Nephron progenitor cell (in vitro differentiated cells): ENCODE measurements around the gene PCSK9.
A peak's percentile ranks its signal among the peaks of the same experiment; 100 is the strongest.

Experiments used
- DNase-seq: peaks from one replicate; pipeline ENCODE4 v3.0.0; 2021
- H3K27ac Mint-ChIP-seq: 2 replicates; pipeline ENCODE4 v1.8.0; 2021; ENCODE audit warnings: mild to moderate bottlenecking, moderate library complexity, mixed read lengths
- H3K27me3 Mint-ChIP-seq: 2 replicates; pipeline ENCODE4 v1.8.0; 2021; ENCODE audit warnings: mild to moderate bottlenecking, low read depth, mixed read lengths; ENCODE audit not compliant: poor library complexity
- H3K36me3 Mint-ChIP-seq: 2 replicates; pipeline ENCODE4 v1.8.0; 2021; ENCODE audit warnings: low read depth, mixed read lengths
- H3K4me1 Mint-ChIP-seq: 2 replicates; pipeline ENCODE4 v1.8.0; 2021; ENCODE audit warnings: mixed read lengths
- H3K4me3 Mint-ChIP-seq: 2 replicates; pipeline ENCODE4 v1.8.0; 2021; ENCODE audit warnings: mild to moderate bottlenecking, moderate library complexity, mixed read lengths
- H3K9me3 Mint-ChIP-seq: 2 replicates; pipeline ENCODE4 v1.8.0; 2021; ENCODE audit warnings: mild to moderate bottlenecking, moderate library complexity, mixed read lengths
- TF ChIP-seq, protein P1 (sequence below): fragments of 200-600 bp; sonication (generic); IDR thresholded peaks from 2 replicates; pipeline ENCODE4 v1.5.0; 2021; ENCODE audit warnings: antibody characterized with exemption

The PCSK9 gene

DNA sequence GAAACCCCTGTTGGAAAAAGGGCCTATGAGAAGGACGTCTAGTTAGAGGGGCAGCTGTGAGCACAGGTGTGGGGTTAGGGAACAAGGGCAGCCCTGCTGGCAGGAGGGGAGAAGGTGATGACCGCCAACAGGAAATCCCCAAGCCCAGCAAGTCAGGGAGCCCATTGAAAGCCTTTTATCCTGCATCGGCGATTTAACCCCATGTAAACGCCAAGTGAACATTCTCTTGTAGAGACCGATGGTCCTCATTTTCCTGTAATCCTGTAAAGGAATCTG, 41.7 kb upstream of the PCSK9 start:
- Mint-ChIP-seq H3K27me3 (peaks cover 61% of the 10 kb centered on the region), H3K4me1 (peaks cover 43% of the 10 kb centered on the region), H3K4me3 (peak overlapping the region; percentile 69), H3K36me3 (no peaks in the 10 kb centered on the region), H3K27ac (no peak overlapping the region), H3K9me3 (no peaks in the 10 kb centered on the region)
- TF ChIP-seq, protein P1, sequence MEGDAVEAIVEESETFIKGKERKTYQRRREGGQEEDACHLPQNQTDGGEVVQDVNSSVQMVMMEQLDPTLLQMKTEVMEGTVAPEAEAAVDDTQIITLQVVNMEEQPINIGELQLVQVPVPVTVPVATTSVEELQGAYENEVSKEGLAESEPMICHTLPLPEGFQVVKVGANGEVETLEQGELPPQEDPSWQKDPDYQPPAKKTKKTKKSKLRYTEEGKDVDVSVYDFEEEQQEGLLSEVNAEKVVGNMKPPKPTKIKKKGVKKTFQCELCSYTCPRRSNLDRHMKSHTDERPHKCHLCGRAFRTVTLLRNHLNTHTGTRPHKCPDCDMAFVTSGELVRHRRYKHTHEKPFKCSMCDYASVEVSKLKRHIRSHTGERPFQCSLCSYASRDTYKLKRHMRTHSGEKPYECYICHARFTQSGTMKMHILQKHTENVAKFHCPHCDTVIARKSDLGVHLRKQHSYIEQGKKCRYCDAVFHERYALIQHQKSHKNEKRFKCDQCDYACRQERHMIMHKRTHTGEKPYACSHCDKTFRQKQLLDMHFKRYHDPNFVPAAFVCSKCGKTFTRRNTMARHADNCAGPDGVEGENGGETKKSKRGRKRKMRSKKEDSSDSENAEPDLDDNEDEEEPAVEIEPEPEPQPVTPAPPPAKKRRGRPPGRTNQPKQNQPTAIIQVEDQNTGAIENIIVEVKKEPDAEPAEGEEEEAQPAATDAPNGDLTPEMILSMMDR = no peak
- DNase-seq = no peak

DNA sequence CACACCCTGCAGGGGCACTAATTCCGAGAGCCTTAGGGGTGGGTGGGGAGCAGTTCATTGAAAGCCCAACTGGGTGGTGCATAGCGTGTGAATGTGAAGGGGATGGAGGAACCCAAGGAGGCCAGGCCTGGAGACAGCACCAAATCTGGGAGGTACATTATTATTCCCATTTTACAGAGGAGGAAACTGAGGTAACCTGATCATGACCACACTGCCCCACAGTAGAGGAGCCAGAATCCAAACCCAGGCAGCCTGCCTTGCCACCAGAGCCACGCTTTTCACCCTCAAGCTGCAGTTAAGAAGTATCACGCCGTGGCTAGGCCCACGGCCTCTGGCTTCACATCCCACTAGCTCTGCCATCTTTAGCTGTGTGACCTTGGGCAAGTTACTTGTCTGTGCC, 41.2 kb upstream of the PCSK9 start:
- H3K27ac Mint-ChIP-seq = no peak overlapping the region
- no peak overlapping the region for H3K4me3 Mint-ChIP-seq
- peaks cover 57% of the 10 kb centered on the region for H3K27me3 Mint-ChIP-seq
- TF ChIP-seq, protein P1 = no peak
- H3K4me1 Mint-ChIP-seq = peaks cover 43% of the 10 kb centered on the region
- H3K9me3 Mint-ChIP-seq = no peaks in the 10 kb centered on the region
- no peak for DNase-seq
- no peaks in the 10 kb centered on the region for H3K36me3 Mint-ChIP-seq

DNA sequence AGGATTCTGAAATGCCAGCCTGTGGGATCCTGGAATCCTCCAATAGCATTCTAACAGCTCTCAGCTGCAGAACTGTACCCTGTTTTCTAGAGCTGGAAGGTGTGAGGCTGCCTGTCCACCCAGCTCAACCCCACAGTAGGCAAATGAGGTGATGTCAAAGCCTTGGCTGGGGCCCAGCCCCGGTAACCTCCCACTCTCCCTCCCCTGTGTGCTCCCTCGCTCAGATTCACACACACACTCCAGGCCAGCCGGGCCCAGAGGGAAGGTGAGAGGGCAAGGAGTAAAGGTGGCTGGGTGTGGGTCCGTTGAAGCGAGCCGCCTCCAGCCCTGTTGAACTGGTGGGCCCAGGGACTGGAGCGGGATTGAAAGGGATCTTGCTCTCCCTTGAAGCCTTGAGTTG, 40.7 kb upstream of the PCSK9 start, which contains the start of gene BSND:
Gene BSND, plus strand, starts transcription at position 257 of the 400 bp plus-strand sequence. CDS start 254 bp downstream, outside the sequence.
- Mint-ChIP-seq H3K27ac (no peak within 1 kb of the TSS), H3K9me3 (no peaks in the 10 kb centered on the region), H3K36me3 (no peaks in the 10 kb centered on the region), H3K4me3 (no peak within 1 kb of the TSS), H3K4me1 (peaks cover 43% of the 10 kb centered on the region), H3K27me3 (peaks cover 56% of the 10 kb centered on the region)
- TF ChIP-seq, protein P1 = no peak
- no peak for DNase-seq

DNA sequence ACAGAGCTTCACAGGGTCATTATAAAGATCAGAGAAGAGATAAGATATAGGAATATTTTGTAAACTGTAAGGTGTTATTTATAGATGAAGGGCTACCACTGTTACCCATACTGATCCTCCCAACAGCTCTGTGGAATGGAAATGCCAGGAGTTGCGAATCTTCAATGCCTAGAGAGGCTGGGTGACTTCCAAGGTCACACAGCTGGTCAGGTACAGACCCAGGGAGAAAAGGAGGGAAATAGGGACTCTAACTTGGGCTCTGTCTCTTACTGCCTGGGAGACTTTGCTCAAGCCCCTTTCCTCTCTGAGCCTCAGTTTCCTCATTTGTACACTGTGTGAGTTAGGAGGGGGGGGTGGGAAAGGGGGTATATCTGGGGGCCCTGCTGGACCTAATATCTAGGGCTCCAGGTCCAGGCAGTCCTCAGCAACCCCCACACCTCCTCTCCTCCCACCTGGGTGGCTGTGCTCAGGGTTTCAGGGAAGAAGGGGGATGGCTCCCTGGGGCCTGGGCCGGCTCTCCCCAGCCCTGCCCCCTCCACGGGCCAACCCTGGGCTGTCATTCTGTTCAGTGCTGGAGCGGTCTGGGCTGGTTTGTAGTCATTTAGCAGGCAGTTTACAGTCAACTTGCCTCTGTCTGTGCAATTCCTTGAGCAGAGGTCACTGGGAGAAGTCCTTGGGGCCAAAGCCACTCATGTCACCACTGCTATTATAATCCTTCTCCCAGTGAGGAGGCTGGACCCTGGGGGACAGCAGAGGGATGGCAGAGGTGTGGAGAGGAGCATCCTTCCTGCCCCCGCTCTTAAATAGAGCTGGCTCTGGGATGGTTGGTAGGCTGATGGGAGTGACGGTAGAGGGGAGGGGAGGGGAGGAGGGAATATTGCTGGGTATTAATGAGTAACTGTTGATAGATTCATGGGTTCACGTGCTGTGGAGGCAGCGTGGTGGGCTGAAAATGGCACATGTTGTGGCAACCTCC, 39.0 kb upstream of the PCSK9 start:
- TF ChIP-seq, protein P1 = no peak
- H3K36me3 Mint-ChIP-seq = no peaks in the 10 kb centered on the region
- H3K4me1 Mint-ChIP-seq = peaks cover 25% of the 10 kb centered on the region
- no peak for DNase-seq
- peaks cover 52% of the 10 kb centered on the region for H3K27me3 Mint-ChIP-seq
- no peak overlapping the region for H3K27ac Mint-ChIP-seq
- H3K9me3 Mint-ChIP-seq = no peaks in the 10 kb centered on the region
- H3K4me3 Mint-ChIP-seq = no peak overlapping the region

DNA sequence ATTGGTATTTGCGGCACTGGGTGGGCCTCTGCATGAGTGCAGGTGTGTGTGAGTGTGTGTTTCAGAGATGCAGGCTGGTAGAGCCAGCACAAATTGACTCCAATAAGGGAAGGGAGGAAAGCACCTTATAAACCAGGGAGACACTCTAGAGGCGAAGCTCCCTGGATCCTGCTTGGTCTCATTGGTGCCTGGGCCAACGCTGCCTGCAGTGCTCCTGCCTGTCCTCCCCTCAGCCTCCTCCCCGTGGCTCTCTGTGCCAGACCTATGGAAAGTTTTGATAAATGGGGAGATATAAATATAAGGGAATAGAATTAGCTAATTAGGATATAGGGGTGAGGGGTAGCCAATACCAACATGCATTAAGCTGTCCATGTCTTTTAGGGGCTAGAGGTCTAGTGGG, 38.0 kb upstream of the PCSK9 start:
- H3K27ac Mint-ChIP-seq = no peak overlapping the region
- H3K36me3 Mint-ChIP-seq = no peaks in the 10 kb centered on the region
- TF ChIP-seq, protein P1 = no peak
- peaks cover 43% of the 10 kb centered on the region for H3K27me3 Mint-ChIP-seq
- peaks cover 18% of the 10 kb centered on the region for H3K4me1 Mint-ChIP-seq
- no peaks in the 10 kb centered on the region for H3K9me3 Mint-ChIP-seq
- DNase-seq = no peak
- no peak overlapping the region for H3K4me3 Mint-ChIP-seq

DNA sequence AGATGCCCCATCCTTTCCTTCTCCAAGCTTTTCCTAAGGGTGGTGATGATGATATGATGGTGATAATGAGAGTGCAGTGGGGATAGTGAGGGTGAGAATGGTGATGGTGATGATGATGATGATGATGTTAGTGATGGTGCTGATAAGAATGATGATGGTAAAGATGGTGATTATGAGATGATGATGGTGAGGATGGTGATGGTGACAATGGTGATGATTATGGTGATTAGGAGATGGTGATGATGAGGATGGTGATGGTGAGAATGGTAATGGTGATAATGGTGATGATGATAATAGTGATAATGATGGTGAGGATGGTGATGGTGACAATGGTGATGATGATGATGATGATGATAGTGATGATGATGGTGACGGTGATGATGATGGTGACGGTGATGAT, 36.7 kb upstream of the PCSK9 start:
- Mint-ChIP-seq H3K36me3 (no peaks in the 10 kb centered on the region), H3K4me1 (peaks cover 7% of the 10 kb centered on the region), H3K4me3 (no peak overlapping the region), H3K27me3 (peaks cover 33% of the 10 kb centered on the region), H3K27ac (no peak overlapping the region), H3K9me3 (no peaks in the 10 kb centered on the region)
- DNase-seq = no peak
- TF ChIP-seq, protein P1 = no peak
